Fibroblast of skin of left quadriceps (primary cell): ENCODE results near the gene NDUFS3.
"Not testable (repeated sequence)": the region's sequence is repeated elsewhere in the genome, so short reads cannot be mapped to it uniquely, and the experiment has no call there.

Experiments used
- DNase-seq, 2 experiments: peaks; one replicate each; pipeline ENCODE4 v3.0.0-alpha.2; 2013; ENCODE audit warnings: low read depth in 2 of 2

The NDUFS3 gene

GRCh38 chr11:47560426-47560825 lies 18.4 kb upstream of the NDUFS3 start:
- DNase-seq = no peak

- DNase-seq = not testable (repeated sequence)
These were observed 16.5 kb upstream of the NDUFS3 start for GRCh38 chr11:47562393-47562792.

- not testable (repeated sequence) for DNase-seq
These were observed 14.5 kb upstream of the NDUFS3 start for GRCh38 chr11:47564366-47564765.

- no peak for DNase-seq
These were observed 13.9 kb upstream of the NDUFS3 start for GRCh38 chr11:47564933-47565339.

GRCh38 chr11:47565340-47566148 lies 13.3 kb upstream of the NDUFS3 start, which contains the start of gene PTPMT1:
TSS of gene PTPMT1 (plus strand) at chr11:47565599. CDS start at chr11:47565623, 24 bp downstream.
- no peak for DNase-seq

- no peak for DNase-seq
These were observed 12.7 kb upstream of the NDUFS3 start for GRCh38 chr11:47566149-47566698.

GRCh38 chr11:47569646-47570045 lies 9.2 kb upstream of the NDUFS3 start:
- no peak for DNase-seq

GRCh38 chr11:47570651-47571356 lies 8.1 kb upstream of the NDUFS3 start:
- no peak for DNase-seq

GRCh38 chr11:47571357-47571729 lies 7.5 kb upstream of the NDUFS3 start:
- DNase-seq = no peak

- no peak for DNase-seq
These were observed 7.0 kb upstream of the NDUFS3 start for GRCh38 chr11:47571895-47572294.

- no peak for DNase-seq
These were observed 6.1 kb upstream of the NDUFS3 start for GRCh38 chr11:47572715-47573255.

- DNase-seq = no peak
These were observed 5.6 kb upstream of the NDUFS3 start for GRCh38 chr11:47573321-47573720.

GRCh38 chr11:47577460-47578041 lies 1.3 kb upstream of the NDUFS3 start:
- DNase-seq = no peak

- no peak for DNase-seq
These were observed 5.0 kb downstream of the NDUFS3 start for GRCh38 chr11:47583844-47584243.

- DNase-seq = no peak
These were observed 7.4 kb downstream of the NDUFS3 start, which contains the start of gene FAM180B for GRCh38 chr11:47586098-47586855. TSS of gene FAM180B (plus strand) at chr11:47586678. CDS start at chr11:47586769, 91 bp downstream.

- DNase-seq = no peak
These were observed 8.3 kb downstream of the NDUFS3 start for GRCh38 chr11:47587039-47587716.

GRCh38 chr11:47587723-47588326 lies 9.0 kb downstream of the NDUFS3 start:
- DNase-seq = no peak

GRCh38 chr11:47589118-47589517 lies 10.2 kb downstream of the NDUFS3 start:
- DNase-seq = no peak

GRCh38 chr11:47589584-47589976 lies 10.7 kb downstream of the NDUFS3 start:
- no peak for DNase-seq
